Transverse colon (tissue), 4 donors: ENCODE measurements around the gene CDKN1C. TPM values are rescaled to one million over a fixed set of nuclear protein-coding genes. Genes with fewer than 3 reads are reported as not detected.

Experiments used
- DNase-seq: peaks from one replicate; pipeline ENCODE4 v3.0.0-alpha.2; 2019
- H3K27ac ChIP-seq, 4 donors: fragments of 200-600 bp; sonication (generic); 2 replicates each; pipeline ENCODE4 v1.5.1; 2016 to 2018; ENCODE audit warnings: inconsistent platforms in 4 of 4
- H3K27me3 ChIP-seq: fragments of 200-600 bp; sonication (generic); 2 replicates; pipeline ENCODE4 v1.5.1; 2017; ENCODE audit warnings: inconsistent platforms
- H3K36me3 ChIP-seq, 4 donors: fragments of 200-600 bp; sonication (generic); 2 replicates each; pipeline ENCODE4 v1.5.1; 2017 to 2019; ENCODE audit warnings: inconsistent platforms in 4 of 4
- H3K4me1 ChIP-seq, 4 donors: fragments of 200-600 bp; sonication (generic); 2 replicates each; pipeline ENCODE4 v1.5.1; 2017 to 2020; ENCODE audit warnings: inconsistent platforms in 4 of 4
- H3K4me3 ChIP-seq, 4 donors: fragments of 200-600 bp; sonication (generic); 1 replicate in 1 of 4; 2 replicates in 3 of 4; pipeline versions ENCODE4 v1.5.1 to v1.6.1; 2017 to 2019; ENCODE audit warnings: inconsistent platforms in 4 of 4
- H3K9me3 ChIP-seq, 2 donors: fragments of 200-600 bp; sonication (generic); 2 replicates each; pipeline ENCODE4 v1.5.1; 2017 to 2019; ENCODE audit warnings: inconsistent platforms in 2 of 2
- CTCF ChIP-seq, 5 experiments: fragments of 200-600 bp in 3 of 5; fragments of 450-650 bp in 2 of 5; sonication (generic) in 3 of 5; IDR thresholded peaks; 1 replicate in 2 of 5; 2 replicates in 3 of 5; pipeline ENCODE4 v1.5.1; 2016 to 2017; ENCODE audit warnings: antibody characterized with exemption in 5 of 5, inconsistent platforms in 3 of 5, mild to moderate bottlenecking in 2 of 5, moderate library complexity in 1 of 5
- EP300 ChIP-seq: sonication (generic); formaldehyde crosslinking; IDR thresholded peaks from one replicate; pipeline ENCODE4 v1.6.1; 2017; ENCODE audit warnings: antibody characterized with exemption, low read depth
- POLR2A ChIP-seq: fragments of 450-650 bp; IDR thresholded peaks from one replicate; pipeline ENCODE4 v1.6.1; 2016; ENCODE audit warnings: antibody characterized with exemption, mild to moderate bottlenecking, moderate library complexity
- POLR2AphosphoS5 ChIP-seq, 3 donors: sonication (generic); formaldehyde crosslinking; IDR thresholded peaks; one replicate each; pipeline ENCODE4 v1.6.1; 2016; ENCODE audit warnings: antibody characterized with exemption in 3 of 3
- WGBS, 2 donors: methylation state at CpG; one replicate each; pipeline ENCODE4 v1.1.5; 2018; ENCODE audit warnings: low coverage in 1 of 2; 5-methylcytosine and 5-hydroxymethylcytosine counted together
- in situ Hi-C, 4 donors: fragments of 200-750 bp; cut with MboI; loops; one replicate each; pipeline versions ENCODE4 v1.15.0 to v1.15.1; 2017; ENCODE audit warnings: low sequenced_read_pairs in 3 of 4, low pct_ligation_motif_present in 1 of 4, low pct_unique_long_range_greater_than_20kb in 1 of 4
- intact Hi-C: fragments of 100-400 bp; cut with DNase I; formaldehyde crosslinking; loops from one replicate; pipeline ENCODE4 v1.15.1; 2023; ENCODE audit warnings: low total_unique reads
- total RNA-seq, 4 donors: library from RNA; depleted of rRNA; stranded (reverse); fragments of >200 nt; gene quantifications; one replicate each; pipeline ENCODE4 v1.1.0, GENCODE V29; 2016

Gene CDKN1C
- total RNA-seq, 4 donors from 2014 or later = 12.4 to 40.0 (median 27.7) TPM

- no peak overlapping the region for H3K27ac ChIP-seq
- no peak for DNase-seq
- WGBS, 2 donors = 97% methylated on average over 10 of the region's 10 CpGs; no CpG with 5 or more reads in 1 of the 2 donors
- no peaks in the 10 kb centered on the region for H3K9me3 ChIP-seq
- H3K27me3 ChIP-seq = peaks cover 36% of the 10 kb centered on the region
- H3K36me3 ChIP-seq = no peaks in the 10 kb centered on the region
- peaks cover 0 to 12% (median 11%) of the 10 kb centered on the region in 4 donors for H3K4me1 ChIP-seq
- in situ Hi-C loops = no loop called here
- H3K4me3 ChIP-seq = no peak overlapping the region
- intact Hi-C loops = no loop called here
- TF ChIP-seq EP300 = no peak
- TF ChIP-seq POLR2A = no peak
- TF ChIP-seq POLR2AphosphoS5 (IDR thresholded peaks at IDR 0.05) = no peak
- TF ChIP-seq CTCF (IDR thresholded peaks at IDR 0.05) = no peak
Observed at GRCh38 chr11:2859699-2860037, 25.9 kb downstream of the CDKN1C start.

- H3K4me3 ChIP-seq = no peak overlapping the region
- in situ Hi-C loops = no loop called here
- no peaks in the 10 kb centered on the region for H3K36me3 ChIP-seq
- TF ChIP-seq CTCF (IDR thresholded peaks at IDR 0.05) (no peak), POLR2A (no peak)
- no peak overlapping the region for H3K27ac ChIP-seq
- DNase-seq = no peak
- no peaks in the 10 kb centered on the region for H3K9me3 ChIP-seq
- intact Hi-C loops = no loop called here
- peaks cover 0 to 12% (median 11%) of the 10 kb centered on the region in 4 donors for H3K4me1 ChIP-seq
- 77% methylated on average over 15 of the region's 16 CpGs; no CpG with 5 or more reads in 1 of the 2 donors for WGBS, 2 donors
- H3K27me3 ChIP-seq = peaks cover 30% of the 10 kb centered on the region
Observed at GRCh38 chr11:2858995-2859698, 26.4 kb downstream of the CDKN1C start.

GRCh38 chr11:2857918-2858317 is 27.7 kb downstream of the CDKN1C start:
- peaks cover 0 to 8% (median 7%) of the 10 kb centered on the region in 4 donors for H3K4me1 ChIP-seq
- 87% methylated on average over 12 of the region's 18 CpGs; no CpG with 5 or more reads in 1 of the 2 donors for WGBS, 2 donors

GRCh38 chr11:2857276-2857675 is 28.3 kb downstream of the CDKN1C start:
- Histone ChIP-seq H3K36me3 (no peaks in the 10 kb centered on the region), H3K4me1 (peaks cover 0 to 2% (median 2%) of the 10 kb centered on the region in 4 donors), H3K9me3 (no peaks in the 10 kb centered on the region), H3K27me3 (peaks cover 13% of the 10 kb centered on the region), H3K4me3 (no peak overlapping the region), H3K27ac (no peak overlapping the region)
- no peak for DNase-seq
- WGBS, 2 donors = 40 to 79% methylated on average over 1 to 8 of the region's 11 CpGs
- no peak for TF ChIP-seq POLR2AphosphoS5 (IDR thresholded peaks at IDR 0.05)
- no peak for TF ChIP-seq EP300
- no peak for TF ChIP-seq CTCF (IDR thresholded peaks at IDR 0.05)
- no peak for TF ChIP-seq POLR2A
- in situ Hi-C loops (no loop called here), intact Hi-C loops (no loop called here)

More at GRCh38 chr11:2857918-2858317, 27.7 kb downstream of the CDKN1C start:
- in situ Hi-C loops = no loop called here
- no peak for TF ChIP-seq CTCF (IDR thresholded peaks at IDR 0.05)
- no peak for TF ChIP-seq EP300
- TF ChIP-seq POLR2AphosphoS5 (IDR thresholded peaks at IDR 0.05) = no peak
- no peak for TF ChIP-seq POLR2A
- intact Hi-C loops = no loop called here
- H3K27ac ChIP-seq = no peak overlapping the region
- no peaks in the 10 kb centered on the region for H3K9me3 ChIP-seq
- H3K27me3 ChIP-seq = peaks cover 19% of the 10 kb centered on the region
- no peak overlapping the region for H3K4me3 ChIP-seq
- no peaks in the 10 kb centered on the region for H3K36me3 ChIP-seq
- DNase-seq = no peak
